Gastrocnemius medialis (tissue), 4 donors: Measurements from ENCODE around the gene MLLT10.

Experiments used
- POLR2A ChIP-seq, 2 donors: fragments of 450-650 bp; IDR thresholded peaks; one replicate each; pipeline ENCODE4 v1.6.1; 2017; ENCODE audit warnings: antibody characterized with exemption in 2 of 2, mild to moderate bottlenecking in 2 of 2, moderate library complexity in 2 of 2
- TF ChIP-seq, protein P1 (sequence below), 5 experiments: fragments of 450-650 bp in 3 of 5; fragments of 200-600 bp in 2 of 5; sonication (generic) in 2 of 5; IDR thresholded peaks in 4 of 5; conservative IDR thresholded peaks in 1 of 5; 1 replicate in 4 of 5; 2 replicates in 1 of 5; pipeline ENCODE4 v1.5.1; 2016 to 2019; ENCODE audit warnings: antibody characterized with exemption in 5 of 5, mild to moderate bottlenecking in 3 of 5, moderate library complexity in 3 of 5

DNA sequence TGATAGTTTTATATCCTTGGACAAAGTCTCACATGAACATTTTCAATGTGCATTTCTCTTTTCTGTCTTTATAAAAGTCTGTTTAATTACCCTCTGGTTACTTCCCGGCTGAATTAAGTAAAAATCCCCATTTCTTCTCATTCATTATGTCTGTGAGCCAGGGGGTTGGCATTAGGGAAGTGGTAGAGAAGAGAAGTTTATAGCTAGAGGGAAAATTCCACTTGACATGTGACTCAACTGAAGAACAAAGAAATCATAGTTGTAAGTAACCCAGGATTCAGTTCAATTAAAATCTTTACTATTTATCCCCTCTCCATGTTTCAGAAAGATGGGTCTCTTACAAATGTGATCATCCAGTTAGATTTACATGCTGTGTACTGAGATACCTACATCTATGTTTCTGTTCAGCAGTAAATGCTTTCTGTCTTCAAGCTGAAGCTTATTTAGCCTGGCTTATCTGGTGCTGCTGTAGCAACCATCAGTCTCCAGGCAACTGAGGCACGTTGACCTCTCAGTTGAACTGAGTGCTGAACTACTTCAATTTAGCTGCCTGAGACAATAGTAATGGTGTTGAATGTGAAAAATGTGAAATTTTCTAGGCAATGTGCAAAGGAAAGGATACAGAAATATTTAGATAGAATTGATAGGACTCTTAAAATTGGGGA is 181.6 kb downstream of the MLLT10 start:
- no peak for TF ChIP-seq POLR2A (IDR thresholded peaks at IDR 0.05)
- TF ChIP-seq, protein P1, sequence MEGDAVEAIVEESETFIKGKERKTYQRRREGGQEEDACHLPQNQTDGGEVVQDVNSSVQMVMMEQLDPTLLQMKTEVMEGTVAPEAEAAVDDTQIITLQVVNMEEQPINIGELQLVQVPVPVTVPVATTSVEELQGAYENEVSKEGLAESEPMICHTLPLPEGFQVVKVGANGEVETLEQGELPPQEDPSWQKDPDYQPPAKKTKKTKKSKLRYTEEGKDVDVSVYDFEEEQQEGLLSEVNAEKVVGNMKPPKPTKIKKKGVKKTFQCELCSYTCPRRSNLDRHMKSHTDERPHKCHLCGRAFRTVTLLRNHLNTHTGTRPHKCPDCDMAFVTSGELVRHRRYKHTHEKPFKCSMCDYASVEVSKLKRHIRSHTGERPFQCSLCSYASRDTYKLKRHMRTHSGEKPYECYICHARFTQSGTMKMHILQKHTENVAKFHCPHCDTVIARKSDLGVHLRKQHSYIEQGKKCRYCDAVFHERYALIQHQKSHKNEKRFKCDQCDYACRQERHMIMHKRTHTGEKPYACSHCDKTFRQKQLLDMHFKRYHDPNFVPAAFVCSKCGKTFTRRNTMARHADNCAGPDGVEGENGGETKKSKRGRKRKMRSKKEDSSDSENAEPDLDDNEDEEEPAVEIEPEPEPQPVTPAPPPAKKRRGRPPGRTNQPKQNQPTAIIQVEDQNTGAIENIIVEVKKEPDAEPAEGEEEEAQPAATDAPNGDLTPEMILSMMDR (IDR thresholded peaks at IDR 0.05 in 4 of 5, conservative IDR thresholded peaks at IDR 0.05 in 1 of 5) = no peak
